H1 (cell line): ENCODE data around the gene SOX8. TPM values are rescaled to one million over a fixed set of nuclear protein-coding genes. Genes with fewer than 3 reads are reported as not detected.

Experiments
- CTCF ChIA-PET: fragments of 300-600 bp; sonication (Branson Sonifier 250); formaldehyde crosslinking; loops from one replicate; lab custom pipeline; 2021; ENCODE audit not compliant: partially characterized antibody; lab: Charles Lee
- POLR2A ChIA-PET: fragments of 300-600 bp; sonication (Branson Sonifier 250); formaldehyde crosslinking; loops from one replicate; lab custom pipeline; 2021; ENCODE audit warnings: inconsistent platforms; ENCODE audit not compliant: partially characterized antibody; lab: Charles Lee
- DNase-seq, 2 experiments: peaks; one replicate each; pipeline versions ENCODE4 v3.0.0 to v3.0.0-alpha.2; 2010 to 2022; ENCODE audit warnings: low spot score in 2 of 2, low read depth in 1 of 2, mixed read lengths in 1 of 2
- FAIRE-seq: peaks from 2 replicates; lab custom pipeline; 2011; peaks lifted over from hg19 to GRCh38; lab: Jason Lieb, UNC
- H2AFZ ChIP-seq: 2 replicates; pipeline ENCODE4 v1.8.1; 2012; ENCODE audit warnings: low read length, inconsistent platforms
- H2AK5ac ChIP-seq: 2 replicates; pipeline ENCODE4 v1.6.1; 2013; ENCODE audit warnings: low read depth, low read length
- H2BK120ac ChIP-seq: replicated peaks from 2 replicates; pipeline ENCODE3; 2013; ENCODE audit warnings: low read depth, low read length, inconsistent platforms
- H2BK12ac ChIP-seq: 2 replicates; pipeline ENCODE4 v1.6.1; 2013; ENCODE audit warnings: low read depth, low read length
- H2BK15ac ChIP-seq: 2 replicates; pipeline ENCODE4 v1.6.1; 2013; ENCODE audit warnings: low read length
- H2BK20ac ChIP-seq: 2 replicates; pipeline ENCODE4 v1.6.1; 2013; ENCODE audit warnings: low read length
- H2BK5ac ChIP-seq: 2 replicates; pipeline ENCODE4 v1.6.1; 2013; ENCODE audit warnings: low read depth, low read length
- H3K14ac ChIP-seq: 2 replicates; pipeline ENCODE4 v1.6.1; 2013; ENCODE audit warnings: inconsistent platforms; ENCODE audit not compliant: insufficient read length
- H3K18ac ChIP-seq: 2 replicates; pipeline ENCODE4 v1.6.1; 2013; ENCODE audit warnings: low read length; ENCODE audit errors: extremely low read depth
- H3K23ac ChIP-seq: 2 replicates; pipeline ENCODE4 v1.6.1; 2013; ENCODE audit warnings: inconsistent platforms; ENCODE audit not compliant: insufficient read length
- H3K23me2 ChIP-seq: 2 replicates; pipeline ENCODE4 v1.6.1; 2013; ENCODE audit warnings: low read depth, low read length
- H3K27ac ChIP-seq: 2 replicates; pipeline ENCODE4 v1.6.1; 2011; ENCODE audit warnings: low read depth, low read length, inconsistent platforms
- H3K27me3 ChIP-seq, 4 experiments: replicated peaks in 1 of 4; 1 replicate in 1 of 4; 2 replicates in 3 of 4; pipeline versions ENCODE4 v1.6.1 to v1.8.1; 2011 to 2013; ENCODE audit warnings: low read length in 3 of 4, mild to moderate bottlenecking in 3 of 4, inconsistent platforms in 2 of 4, mixed read lengths in 2 of 4, moderate library complexity in 1 of 4; ENCODE audit not compliant: control insufficient read depth in 3 of 4, insufficient read depth in 3 of 4; ENCODE audit errors: extremely low read depth in 1 of 4
- H3K36me3 ChIP-seq, 4 experiments: 2 replicates each; pipeline versions ENCODE4 v1.6.1 to v1.8.1; 2011 to 2013; ENCODE audit warnings: mild to moderate bottlenecking in 4 of 4, low read length in 3 of 4, moderate library complexity in 2 of 4, control low read depth in 1 of 4, inconsistent platforms in 1 of 4; ENCODE audit not compliant: insufficient read depth in 4 of 4, control insufficient read depth in 2 of 4
- H3K4ac ChIP-seq: replicated peaks from 2 replicates; pipeline ENCODE3; 2013; ENCODE audit warnings: low read length, low read depth, mixed read lengths, inconsistent platforms; ENCODE audit not compliant: insufficient read length
- H3K4me1 ChIP-seq, 4 experiments: replicated peaks in 1 of 4; 1 replicate in 1 of 4; 2 replicates in 3 of 4; pipeline versions ENCODE4 v1.6.1 to v1.8.1; 2011 to 2013; ENCODE audit warnings: low read length in 3 of 4, inconsistent platforms in 2 of 4, mixed read lengths in 1 of 4; ENCODE audit not compliant: insufficient read depth in 4 of 4, control insufficient read depth in 3 of 4
- H3K4me2 ChIP-seq, 2 experiments: 2 replicates each; pipeline versions ENCODE4 v1.6.1 to v1.8.1; 2011 to 2013; ENCODE audit warnings: low read depth in 2 of 2, low read length in 2 of 2, control low read depth in 1 of 2, inconsistent platforms in 1 of 2, mild to moderate bottlenecking in 1 of 2; ENCODE audit not compliant: insufficient read depth in 1 of 2
- H3K4me3 ChIP-seq, 4 experiments: fragments of 200-600, 300-600 bp in 1 of 4; sonication (generic), shearing (Covaris generic), sonication (Bioruptor Twin) in 1 of 4; 2 replicates each; pipeline versions ENCODE4 v1.5.1 to v1.8.1; 2011 to 2016; ENCODE audit warnings: low read length in 4 of 4, low read depth in 3 of 4, control low read depth in 2 of 4, inconsistent platforms in 2 of 4, mild to moderate bottlenecking in 2 of 4, mixed read lengths in 1 of 4, moderate library complexity in 1 of 4; ENCODE audit not compliant: insufficient read depth in 2 of 4; ENCODE audit errors: extremely low read depth in 1 of 4
- H3K56ac ChIP-seq: replicated peaks from 2 replicates; pipeline ENCODE3; 2013; ENCODE audit warnings: low read depth, mild to moderate bottlenecking, mixed read lengths, low read length, inconsistent platforms; ENCODE audit not compliant: insufficient read length
- H3K79me1 ChIP-seq: 2 replicates; pipeline ENCODE4 v1.6.1; 2013; ENCODE audit warnings: low read depth, low read length, control low read depth
- H3K79me2 ChIP-seq, 2 experiments: 2 replicates each; pipeline versions ENCODE4 v1.6.1 to v1.8.1; 2012 to 2013; ENCODE audit warnings: low read length in 2 of 2, mild to moderate bottlenecking in 2 of 2, inconsistent platforms in 1 of 2; ENCODE audit not compliant: insufficient read depth in 2 of 2, control insufficient read depth in 1 of 2
- H3K9ac ChIP-seq, 4 experiments: replicated peaks in 1 of 4; 1 replicate in 1 of 4; 2 replicates in 3 of 4; pipeline versions ENCODE4 v1.6.1 to v1.8.1; 2011 to 2013; ENCODE audit warnings: low read depth in 3 of 4, low read length in 3 of 4, control low read depth in 2 of 4, mild to moderate bottlenecking in 2 of 4, moderate library complexity in 2 of 4, inconsistent platforms in 1 of 4; ENCODE audit errors: extremely low read depth in 1 of 4
- H3K9me3 ChIP-seq, 2 experiments: 2 replicates each; pipeline versions ENCODE4 v1.6.1 to v1.8.1; 2012 to 2013; ENCODE audit warnings: mild to moderate bottlenecking in 2 of 2, moderate library complexity in 2 of 2, control low read depth in 1 of 2, inconsistent platforms in 1 of 2, low read depth in 1 of 2, low read length in 1 of 2, mixed read lengths in 1 of 2; ENCODE audit not compliant: insufficient read depth in 2 of 2
- H4K20me1 ChIP-seq, 2 experiments: replicated peaks in 1 of 2; 2 replicates each; pipeline versions ENCODE3 to v1.8.1; 2011 to 2013; ENCODE audit warnings: inconsistent platforms in 2 of 2, low read length in 2 of 2, mild to moderate bottlenecking in 1 of 2; ENCODE audit not compliant: insufficient read depth in 2 of 2, control insufficient read depth in 1 of 2
- H4K5ac ChIP-seq: 2 replicates; pipeline ENCODE4 v1.6.1; 2013; ENCODE audit warnings: low read length, low read depth, mixed read lengths, inconsistent platforms; ENCODE audit not compliant: insufficient read length
- H4K8ac ChIP-seq: 2 replicates; pipeline ENCODE4 v1.8.0; 2013; ENCODE audit warnings: mild to moderate bottlenecking, moderate library complexity, low read length, inconsistent platforms; ENCODE audit not compliant: insufficient read depth; ENCODE audit errors: extremely low read depth
- H4K91ac ChIP-seq: replicated peaks from 2 replicates; pipeline ENCODE3; 2013; ENCODE audit warnings: low read length, mixed read lengths, inconsistent platforms; ENCODE audit not compliant: insufficient read length
- ATF2 ChIP-seq: IDR thresholded peaks from 2 replicates; pipeline ENCODE4 v1.6.1; 2012; ENCODE audit warnings: low read length, inconsistent platforms
- BRCA1 ChIP-seq: IDR thresholded peaks from 2 replicates; pipeline ENCODE4 v1.6.1; 2012; ENCODE audit warnings: low read depth, low read length, improper control_type of control experiment
- CBX8 ChIP-seq: fragments of 300-800, 300-1000 bp; sonication (generic); IDR thresholded peaks from 2 replicates; pipeline ENCODE4 v1.7.1; 2016; ENCODE audit warnings: low read depth, low read length, borderline replicate concordance
- HDAC2 ChIP-seq, 2 experiments: fragments of 300-600 bp in 1 of 2; sonication (generic) in 1 of 2; IDR thresholded peaks; 2 replicates each; pipeline ENCODE4 v1.6.1; 2011 to 2012; ENCODE audit warnings: low read depth in 2 of 2, low read length in 2 of 2, mild to moderate bottlenecking in 2 of 2, moderate library complexity in 2 of 2, borderline replicate concordance in 1 of 2, inconsistent platforms in 1 of 2
- POU5F1 ChIP-seq: IDR thresholded peaks from 2 replicates; pipeline ENCODE4 v1.6.1; 2011; ENCODE audit warnings: low read depth, mild to moderate bottlenecking, low read length, moderate library complexity
- RAD21 ChIP-seq, 2 experiments: IDR thresholded peaks in 1 of 2; conservative IDR thresholded peaks in 1 of 2; 2 replicates each; pipeline ENCODE4 v1.6.1; 2011; ENCODE audit warnings: low read depth in 2 of 2, low read length in 2 of 2, improper control_type of control experiment in 1 of 2, inconsistent platforms in 1 of 2, mild to moderate bottlenecking in 1 of 2, moderate library complexity in 1 of 2
- RFX5 ChIP-seq: IDR thresholded peaks from 2 replicates; pipeline ENCODE4 v1.6.1; 2011; ENCODE audit warnings: low read depth, low read length, improper control_type of control experiment, borderline replicate concordance
- RNF2 ChIP-seq: fragments of 200-900, 300-1000 bp; sonication (generic); IDR thresholded peaks from 2 replicates; pipeline ENCODE4 v1.7.1; 2016; ENCODE audit warnings: borderline replicate concordance, low read depth, mild to moderate bottlenecking, antibody characterized with exemption, low read length; ENCODE audit not compliant: poor library complexity, severe bottlenecking; ENCODE audit errors: missing control alignments
- TAF7 ChIP-seq: optimal IDR thresholded peaks from 2 replicates; pipeline ENCODE3; 2011; ENCODE audit warnings: low read depth, mild to moderate bottlenecking, inconsistent platforms, low read length, moderate library complexity, borderline replicate concordance
- TBP ChIP-seq: IDR thresholded peaks from 2 replicates; pipeline ENCODE4 v1.6.1; 2011; ENCODE audit warnings: low read depth, low read length, improper control_type of control experiment
- WGBS, 2 experiments: shearing (Covaris generic) in 1 of 2; methylation state at CpG; one replicate each; pipeline versions ENCODE4 v1.1.6 to v1.1.7; 2013 to 2015; ENCODE audit warnings: low lambda C conversion rate in 2 of 2, mixed read lengths in 2 of 2, inconsistent platforms in 1 of 2, low coverage in 1 of 2, missing lambda C conversion rate in 1 of 2; ENCODE audit not compliant: insufficient replicate concordance in 2 of 2, insufficient coverage in 1 of 2, insufficient read length in 1 of 2; ENCODE audit errors: extremely low coverage in 1 of 2, missing lambda C conversion rate in 1 of 2; 5-methylcytosine and 5-hydroxymethylcytosine counted together
- polyA plus RNA-seq, 7 experiments: library from polyadenylated mRNA; depleted of rRNA in 3 of 7; stranded (reverse) in 5 of 7; unstranded in 2 of 7; fragments of >200 nt in 5 of 7; fragments of 200-250 nt in 2 of 7; gene quantifications; 1 replicate in 5 of 7; 2 replicates in 1 of 7; 4 replicates in 1 of 7; pipeline versions ENCODE4 v1.2.1 to v1.2.3, GENCODE V29; 2011 to 2013; ENCODE audit warnings: missing spikeins in 2 of 7, mixed read lengths in 2 of 7
- total RNA-seq: library from RNA; stranded (reverse); fragmentation: NEBNext Ultra II Directional; extraction: Animal tissue kit (Norgen Biotek cat#: 25700); gene quantifications from 2 replicates; pipeline ENCODE4 v1.2.1, GENCODE V29; 2021

Gene SOX8
- total and polyA plus RNA-seq, 2 of the 8 experiments (the other 6 are each of a cell fraction or from before 2014, with no cell fraction given) = 2.2 to 5.7 TPM

DNA sequence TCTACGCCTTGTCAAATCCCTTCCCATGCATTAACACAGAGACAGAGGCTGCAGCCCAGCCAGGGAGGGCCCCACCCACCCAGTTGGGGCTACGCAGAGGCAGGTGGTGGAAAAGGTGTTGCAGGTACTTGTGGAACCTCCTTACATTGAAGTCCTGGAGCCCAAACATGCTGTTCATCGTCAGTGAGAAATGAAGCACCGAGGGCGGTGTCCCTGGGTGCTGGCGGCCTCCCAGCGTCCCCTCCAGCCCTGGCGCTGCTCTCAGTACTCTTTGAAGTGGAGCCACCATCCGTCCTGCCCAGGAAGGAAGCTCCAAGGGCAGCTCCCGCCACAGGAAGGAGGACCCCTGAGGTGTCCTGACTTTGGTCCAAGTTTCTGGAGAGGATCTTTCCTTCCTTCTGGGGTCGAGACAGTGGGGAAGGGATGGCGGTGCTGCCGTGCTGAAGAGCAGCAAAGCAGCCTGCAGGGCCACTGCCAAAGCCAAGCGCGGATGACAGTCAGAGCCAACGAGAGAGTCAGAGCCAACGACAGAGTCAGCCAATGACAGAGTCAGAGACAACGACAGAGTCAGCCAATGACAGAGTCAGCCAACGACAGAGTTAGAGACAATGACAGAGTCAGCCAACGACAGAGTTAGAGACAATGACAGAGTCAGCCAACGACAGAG is 34.2 kb upstream of the SOX8 start:
- Histone ChIP-seq H2AFZ (no peak overlapping the region), H2BK12ac (no peak overlapping the region), H3K23ac (no peak overlapping the region), H3K79me2 (no peaks in the 10 kb centered on the region), H3K27ac (no peak overlapping the region), H4K5ac (no peak overlapping the region), H3K23me2 (no peaks in the 10 kb centered on the region), H2AK5ac (no peak overlapping the region), H4K91ac (no peak overlapping the region), H3K4me3 (no peak overlapping the region), H4K8ac (no peak overlapping the region), H3K9ac (no peak overlapping the region), H2BK20ac (no peak overlapping the region), H3K79me1 (no peaks in the 10 kb centered on the region), H3K27me3 (no peaks in the 10 kb centered on the region), H3K4me2 (no peak overlapping the region), H2BK15ac (no peak overlapping the region), H2BK5ac (no peak overlapping the region), H4K20me1 (no peaks in the 10 kb centered on the region), H3K56ac (no peak overlapping the region), H3K18ac (no peak overlapping the region), H3K9me3 (peaks cover 24 to 38% of the 10 kb centered on the region in 2 experiments; a peak in 3 of 4 replicates), H3K4me1 (no peaks in the 10 kb centered on the region), H2BK120ac (no peak overlapping the region), H3K36me3 (no peaks in the 10 kb centered on the region), H3K4ac (no peak overlapping the region), H3K14ac (no peak overlapping the region)
- ChIA-PET POLR2A (no interaction called here), CTCF (no interaction called here)
- DNase-seq (no peak), FAIRE-seq (no peak)
- WGBS, 2 experiments = 83% methylated on average over 21 of the region's 21 CpGs; no CpG with 5 or more reads in 1 of the 2 experiments
- TF ChIP-seq CBX8 (no peak), ATF2 (no peak), RFX5 (no peak), TBP (no peak), POU5F1 (no peak), TAF7 (no peak), HDAC2 (IDR thresholded peaks at IDR 0.05; ENCODE audit: borderline replicate concordance in 1 of 2, low read depth in 2 of 2, low read length in 2 of 2) (no peak), BRCA1 (no peak), RAD21 (IDR thresholded peaks at IDR 0.05 in 1 of 2, conservative IDR thresholded peaks at IDR 0.05 in 1 of 2; ENCODE audit: low read depth in 2 of 2, low read length in 2 of 2) (no peak), RNF2 (no peak)
